ENCODE results near the gene SLC2A4. TPM values are rescaled to one million over a fixed set of nuclear protein-coding genes. Genes with fewer than 3 reads are reported as not detected.

SLC2A4 gene
- total RNA-seq, 6 donors from 2014 or later: 1.0 to 5.2 (median 1.2) TPM

DNA sequence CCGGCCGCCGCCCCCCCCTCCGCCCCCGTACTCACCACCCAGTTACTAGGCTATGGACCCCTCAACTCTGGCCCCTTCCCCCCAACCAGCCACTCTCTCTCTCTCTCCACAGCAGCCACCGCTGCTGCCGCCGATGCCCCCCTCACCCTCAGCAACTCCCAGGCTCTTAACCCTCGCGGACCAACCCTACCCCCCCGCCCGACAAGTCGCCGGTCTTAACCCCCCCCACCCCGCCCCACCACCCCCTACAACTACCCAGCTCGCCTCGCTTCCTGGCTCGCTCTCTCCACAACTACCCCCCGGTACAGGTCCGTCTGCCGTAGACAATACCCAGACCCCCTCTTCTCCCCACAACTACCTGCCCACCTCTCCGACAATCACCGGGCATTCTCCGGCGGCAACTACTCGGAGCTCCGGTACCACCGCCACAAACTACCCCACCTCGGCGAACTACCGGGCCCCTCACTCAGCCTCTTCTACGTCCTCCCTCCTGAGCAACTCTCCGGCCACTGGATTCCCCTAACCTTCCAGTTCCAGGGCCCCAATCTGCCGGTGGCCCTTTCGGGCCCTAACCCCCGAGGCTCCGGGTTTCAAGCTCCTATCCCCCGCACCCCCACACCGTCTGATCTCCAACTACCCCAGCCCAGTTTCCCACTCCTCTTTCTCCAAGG lies 43.0 kb upstream of the SLC2A4 start:
- Histone ChIP-seq H3K4me1 (peaks cover 25 to 55% (median 43%) of the 10 kb centered on the region in 4 donors), H3K4me3 (peak overlapping the region; percentile 80 to 99 (median 91)), H3K9me3 (no peaks in the 10 kb centered on the region), H3K36me3 (peaks cover 0 to 29% (median 23%) of the 10 kb centered on the region in 4 donors), H3K27me3 (no peaks in the 10 kb centered on the region), H3K27ac (peak overlapping the region; percentile 90 to 98 (median 97))
- WGBS, 2 donors: 0 to 1% methylated on average over 28 to 31 of the region's 39 CpGs
- DNase-seq (peak; percentile 33 to 54), ATAC-seq (ENCODE audit: low FRiP score in 2 of 2) (no peak)
- no peak for TF ChIP-seq POLR2AphosphoS5 (IDR thresholded peaks at IDR 0.05)
- TF ChIP-seq, protein P1, sequence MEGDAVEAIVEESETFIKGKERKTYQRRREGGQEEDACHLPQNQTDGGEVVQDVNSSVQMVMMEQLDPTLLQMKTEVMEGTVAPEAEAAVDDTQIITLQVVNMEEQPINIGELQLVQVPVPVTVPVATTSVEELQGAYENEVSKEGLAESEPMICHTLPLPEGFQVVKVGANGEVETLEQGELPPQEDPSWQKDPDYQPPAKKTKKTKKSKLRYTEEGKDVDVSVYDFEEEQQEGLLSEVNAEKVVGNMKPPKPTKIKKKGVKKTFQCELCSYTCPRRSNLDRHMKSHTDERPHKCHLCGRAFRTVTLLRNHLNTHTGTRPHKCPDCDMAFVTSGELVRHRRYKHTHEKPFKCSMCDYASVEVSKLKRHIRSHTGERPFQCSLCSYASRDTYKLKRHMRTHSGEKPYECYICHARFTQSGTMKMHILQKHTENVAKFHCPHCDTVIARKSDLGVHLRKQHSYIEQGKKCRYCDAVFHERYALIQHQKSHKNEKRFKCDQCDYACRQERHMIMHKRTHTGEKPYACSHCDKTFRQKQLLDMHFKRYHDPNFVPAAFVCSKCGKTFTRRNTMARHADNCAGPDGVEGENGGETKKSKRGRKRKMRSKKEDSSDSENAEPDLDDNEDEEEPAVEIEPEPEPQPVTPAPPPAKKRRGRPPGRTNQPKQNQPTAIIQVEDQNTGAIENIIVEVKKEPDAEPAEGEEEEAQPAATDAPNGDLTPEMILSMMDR (IDR thresholded peaks at IDR 0.05): no peak
- TF ChIP-seq POLR2A (IDR thresholded peaks at IDR 0.05): no peak
- no peak for TF ChIP-seq EP300 (IDR thresholded peaks at IDR 0.05)

DNA sequence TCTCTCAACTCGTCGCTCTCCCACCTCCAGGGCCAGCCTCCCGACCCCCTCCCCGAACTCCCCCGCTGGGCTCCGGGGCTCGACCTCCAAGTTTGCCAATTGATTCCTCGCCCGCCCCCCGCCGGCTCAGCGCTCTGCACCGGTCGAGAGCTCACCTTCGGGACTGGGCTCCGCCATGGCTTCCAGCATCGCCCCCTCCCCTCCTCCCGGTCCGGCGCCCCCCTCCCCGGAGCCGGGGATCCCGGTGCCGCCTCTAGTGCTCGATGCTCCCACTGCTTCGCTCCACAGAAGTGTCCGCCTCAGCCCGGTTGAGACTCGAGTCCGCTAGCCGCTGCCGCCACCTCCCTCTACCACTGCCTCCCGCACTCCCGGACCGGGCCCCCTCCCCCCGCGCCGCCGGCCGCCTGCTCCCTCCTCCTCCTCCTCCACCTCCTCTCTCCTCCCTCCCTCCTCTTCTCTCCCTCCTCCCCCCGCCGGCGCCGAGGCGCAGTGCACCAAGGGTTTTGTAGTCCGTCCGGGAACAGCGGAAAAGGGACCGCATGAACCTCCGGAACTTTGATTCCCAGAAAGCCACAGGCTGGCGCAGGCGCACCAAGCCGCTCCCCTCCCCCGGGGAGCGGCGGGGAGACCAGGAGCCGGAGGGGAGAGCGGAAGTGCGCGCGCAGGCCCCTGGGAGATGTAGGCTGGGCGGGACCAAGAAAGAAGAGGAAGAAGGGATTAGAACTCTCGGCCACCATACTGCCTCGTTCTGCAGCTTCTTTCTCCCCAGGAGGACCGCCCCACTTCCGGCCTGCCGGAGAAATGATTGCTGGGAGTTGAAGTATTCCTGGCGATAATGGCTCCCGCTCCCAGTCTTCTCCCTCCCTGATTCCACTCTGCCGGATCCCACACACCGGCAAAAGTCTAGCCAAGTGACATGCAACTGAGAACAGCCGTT lies 42.2 kb upstream of the SLC2A4 start, which contains the start of gene PHF23:
Gene PHF23, minus strand, starts transcription at position 367 of the 937 bp plus-strand sequence. Its CDS starts 178 bp downstream, at position 189.
- Histone ChIP-seq H3K36me3 (peaks cover 0 to 36% (median 27%) of the 10 kb centered on the region in 4 donors), H3K27ac (peak within 1 kb of the TSS; percentile 96 to 100 (median 97)), H3K4me3 (peak within 1 kb of the TSS; percentile 80 to 99 (median 91)), H3K4me1 (peaks cover 26 to 55% (median 43%) of the 10 kb centered on the region in 4 donors), H3K27me3 (no peaks in the 10 kb centered on the region), H3K9me3 (no peaks in the 10 kb centered on the region)
- 0 to 2% methylated on average over 51 to 53 of the region's 72 CpGs for WGBS, 2 donors
- DNase-seq: peak; percentile 99 to 100
- ATAC-seq (ENCODE audit: low FRiP score in 2 of 2): peak; percentile 84 to 93
- peak; percentile 86 to 93 for TF ChIP-seq POLR2AphosphoS5 (IDR thresholded peaks at IDR 0.05)
- TF ChIP-seq POLR2A (IDR thresholded peaks at IDR 0.05): peak in 2 of 4 donors; percentile 32 to 71
- peak in 2 of 4 donors; percentile 51 to 52 for TF ChIP-seq EP300 (IDR thresholded peaks at IDR 0.05)
- TF ChIP-seq, protein P1 (IDR thresholded peaks at IDR 0.05): peak in 4 of 6 experiments; percentile 65 to 83 (median 70)

DNA sequence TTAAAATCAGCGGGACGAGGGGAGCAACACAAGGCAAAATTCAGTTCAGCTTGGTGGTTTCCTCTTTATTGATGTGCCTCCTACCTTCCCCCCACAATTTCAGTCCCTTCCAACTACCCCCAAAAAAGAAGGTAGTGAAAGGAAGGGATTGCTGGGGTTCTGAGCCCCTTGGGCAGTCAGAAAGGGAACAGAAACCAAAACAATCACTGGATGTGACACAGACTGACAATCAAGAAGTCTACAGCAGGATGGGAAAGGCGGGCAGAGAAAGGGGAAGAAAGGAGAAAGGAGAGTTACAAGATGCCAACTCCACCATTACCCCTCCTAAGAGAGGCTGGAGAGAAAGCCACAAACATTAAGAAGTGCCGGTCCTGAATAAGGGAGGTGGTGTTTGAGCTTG lies 41.1 kb upstream of the SLC2A4 start:
- WGBS, 2 donors: 58% methylated on average over 4 of the region's 4 CpGs
- Histone ChIP-seq H3K27me3 (no peaks in the 10 kb centered on the region), H3K4me1 (peaks cover 23 to 46% (median 35%) of the 10 kb centered on the region in 4 donors), H3K9me3 (no peaks in the 10 kb centered on the region), H3K4me3 (peak overlapping the region in 2 of 4 donors; percentile 85 to 99), H3K27ac (peak overlapping the region; percentile 92 to 100 (median 97)), H3K36me3 (peaks cover 0 to 43% (median 34%) of the 10 kb centered on the region in 4 donors)
- TF ChIP-seq POLR2A (IDR thresholded peaks at IDR 0.05) (no peak), EP300 (IDR thresholded peaks at IDR 0.05) (no peak), POLR2AphosphoS5 (IDR thresholded peaks at IDR 0.05) (no peak)
- TF ChIP-seq, protein P1 (IDR thresholded peaks at IDR 0.05): no peak
- DNase-seq (no peak), ATAC-seq (ENCODE audit: low FRiP score in 2 of 2) (no peak)

- DNase-seq (no peak), ATAC-seq (ENCODE audit: low FRiP score in 2 of 2) (no peak)
- H3K36me3 ChIP-seq: peaks cover 0 to 43% (median 35%) of the 10 kb centered on the region in 4 donors
- 24 to 41% methylated on average over 9 of the region's 9 CpGs for WGBS, 2 donors
- peaks cover 23 to 44% (median 34%) of the 10 kb centered on the region in 4 donors for H3K4me1 ChIP-seq
- no peaks in the 10 kb centered on the region for H3K9me3 ChIP-seq
- no peaks in the 10 kb centered on the region for H3K27me3 ChIP-seq
- TF ChIP-seq, protein P1 (IDR thresholded peaks at IDR 0.05): no peak
- TF ChIP-seq POLR2AphosphoS5 (IDR thresholded peaks at IDR 0.05): no peak
- TF ChIP-seq POLR2A (IDR thresholded peaks at IDR 0.05): no peak
- TF ChIP-seq EP300 (IDR thresholded peaks at IDR 0.05): no peak
- peak overlapping the region; percentile 92 to 100 (median 97) for H3K27ac ChIP-seq
- peak overlapping the region; percentile 33 to 99 (median 80) for H3K4me3 ChIP-seq
Observed at GRCh38 chr17:7241090-7241733, 40.3 kb upstream of the SLC2A4 start.
